ENCODE data around the gene ARSJ. TPM values are rescaled to one million over a fixed set of nuclear protein-coding genes. Genes with fewer than 3 reads are reported as not detected.

The ARSJ gene
- total RNA-seq, 3 donors from 2014 or later (not counting 1 experiment from before 2014, with no cell fraction given) = 1.5 to 2.3 (median 1.5) TPM

DNA sequence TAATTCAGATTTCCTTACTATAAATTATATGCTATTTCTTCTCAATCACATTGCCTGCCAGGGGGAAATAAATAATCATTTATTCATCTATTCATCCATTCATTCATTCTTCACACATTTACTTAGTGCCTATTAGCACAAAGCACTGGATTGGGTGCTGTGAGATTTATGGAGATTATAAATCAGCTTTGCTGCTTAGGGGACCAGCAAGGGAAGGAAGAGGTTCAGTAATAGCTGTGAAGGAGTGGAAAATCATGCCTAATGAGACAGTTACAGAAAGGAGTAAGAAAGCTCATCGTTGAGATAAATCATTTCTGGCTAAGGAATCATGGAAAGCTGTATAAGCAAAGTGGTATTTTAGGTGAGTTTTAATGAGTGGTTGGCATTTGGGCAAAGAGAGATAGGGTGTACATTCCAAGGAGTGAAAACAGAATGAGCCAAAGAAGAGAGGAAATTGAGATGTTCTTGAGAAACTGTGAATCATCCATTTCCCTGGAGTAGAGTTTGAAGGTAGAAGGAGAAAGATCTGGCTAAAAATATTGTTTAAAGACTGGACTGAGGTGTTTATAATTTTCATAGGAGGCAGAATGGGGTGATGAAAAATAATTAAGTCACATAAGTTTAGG lies 9.6 kb downstream of the ARSJ start:
- ATAC-seq (no peak), DNase-seq (no peak)
- H3K4me1 Mint-ChIP-seq = peaks cover 0 to 9% of the 10 kb centered on the region in 2 donors
- H3K9me3 Mint-ChIP-seq = peaks cover 0 to 2% of the 10 kb centered on the region in 2 donors
- no peaks in the 10 kb centered on the region for H3K36me3 ChIP-seq (ENCODE audit: control insufficient read depth, insufficient read depth, low read length)
- no peak overlapping the region for H3K4me3 Mint-ChIP-seq
- H3K36me3 Mint-ChIP-seq = peaks cover 11% of the 10 kb centered on the region
- intact Hi-C loops (cut with micrococcal nuclease) = no loop called here
- H3K27me3 ChIP-seq (ENCODE audit: control insufficient read depth, insufficient read depth, low read length) = no peaks in the 10 kb centered on the region
- TF ChIP-seq, protein P1, sequence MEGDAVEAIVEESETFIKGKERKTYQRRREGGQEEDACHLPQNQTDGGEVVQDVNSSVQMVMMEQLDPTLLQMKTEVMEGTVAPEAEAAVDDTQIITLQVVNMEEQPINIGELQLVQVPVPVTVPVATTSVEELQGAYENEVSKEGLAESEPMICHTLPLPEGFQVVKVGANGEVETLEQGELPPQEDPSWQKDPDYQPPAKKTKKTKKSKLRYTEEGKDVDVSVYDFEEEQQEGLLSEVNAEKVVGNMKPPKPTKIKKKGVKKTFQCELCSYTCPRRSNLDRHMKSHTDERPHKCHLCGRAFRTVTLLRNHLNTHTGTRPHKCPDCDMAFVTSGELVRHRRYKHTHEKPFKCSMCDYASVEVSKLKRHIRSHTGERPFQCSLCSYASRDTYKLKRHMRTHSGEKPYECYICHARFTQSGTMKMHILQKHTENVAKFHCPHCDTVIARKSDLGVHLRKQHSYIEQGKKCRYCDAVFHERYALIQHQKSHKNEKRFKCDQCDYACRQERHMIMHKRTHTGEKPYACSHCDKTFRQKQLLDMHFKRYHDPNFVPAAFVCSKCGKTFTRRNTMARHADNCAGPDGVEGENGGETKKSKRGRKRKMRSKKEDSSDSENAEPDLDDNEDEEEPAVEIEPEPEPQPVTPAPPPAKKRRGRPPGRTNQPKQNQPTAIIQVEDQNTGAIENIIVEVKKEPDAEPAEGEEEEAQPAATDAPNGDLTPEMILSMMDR (IDR thresholded peaks at IDR 0.05) = no peak
- no peak overlapping the region for H3K27ac Mint-ChIP-seq
- H3K4me1 ChIP-seq (ENCODE audit: control insufficient read depth, insufficient read depth, low read length) = no peaks in the 10 kb centered on the region
- H3K9me3 ChIP-seq (ENCODE audit: control insufficient read depth, insufficient read depth, low read length) = no peaks in the 10 kb centered on the region
- no peak overlapping the region for H3K27ac ChIP-seq (ENCODE audit: low read length)
- H3K27me3 Mint-ChIP-seq (ENCODE audit: low read depth in 2 of 2) = no peaks in the 10 kb centered on the region
- H3K4me3 ChIP-seq (ENCODE audit: low read length) = no peak overlapping the region
- 80% methylated on average over 1 of the region's 1 CpG for WGBS (ENCODE audit: insufficient coverage)

DNA sequence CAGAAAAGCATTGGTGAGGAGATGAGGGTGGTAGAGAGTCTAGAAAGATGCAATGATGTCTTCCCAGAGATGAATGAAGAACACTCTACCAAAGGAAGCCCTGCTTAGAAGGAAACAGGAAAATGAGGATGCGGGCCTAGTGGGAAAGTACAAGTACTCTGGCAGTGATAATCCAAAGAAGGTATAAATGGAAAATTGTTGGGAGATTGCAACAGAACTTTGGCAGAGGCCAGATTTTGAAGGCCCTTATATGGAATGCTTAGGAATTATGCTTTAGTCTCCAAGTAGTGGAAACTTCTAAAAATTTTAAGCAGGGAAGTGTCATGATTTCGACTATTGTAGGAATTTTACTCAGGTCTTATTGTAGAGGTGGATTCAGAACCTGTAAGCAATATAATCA lies 11.0 kb downstream of the ARSJ start:
- H3K4me3 ChIP-seq (ENCODE audit: low read length) = no peak overlapping the region
- no peaks in the 10 kb centered on the region for H3K4me1 ChIP-seq (ENCODE audit: control insufficient read depth, insufficient read depth, low read length)
- H3K4me1 Mint-ChIP-seq = peaks cover 0 to 9% of the 10 kb centered on the region in 2 donors
- intact Hi-C loops (cut with micrococcal nuclease) = no loop called here
- DNase-seq = no peak
- no peak overlapping the region for H3K4me3 Mint-ChIP-seq
- no peaks in the 10 kb centered on the region for H3K9me3 ChIP-seq (ENCODE audit: control insufficient read depth, insufficient read depth, low read length)
- ATAC-seq = no peak
- H3K27me3 ChIP-seq (ENCODE audit: control insufficient read depth, insufficient read depth, low read length) = no peaks in the 10 kb centered on the region
- no peaks in the 10 kb centered on the region for H3K27me3 Mint-ChIP-seq (ENCODE audit: low read depth in 2 of 2)
- 94% methylated on average over 1 of the region's 2 CpGs for WGBS (ENCODE audit: insufficient coverage)
- no peak overlapping the region for H3K27ac ChIP-seq (ENCODE audit: low read length)
- no peaks in the 10 kb centered on the region for H3K36me3 ChIP-seq (ENCODE audit: control insufficient read depth, insufficient read depth, low read length)
- TF ChIP-seq, protein P1 (IDR thresholded peaks at IDR 0.05) = no peak
- H3K36me3 Mint-ChIP-seq = no peaks in the 10 kb centered on the region
- H3K9me3 Mint-ChIP-seq = no peaks in the 10 kb centered on the region
- H3K27ac Mint-ChIP-seq = no peak overlapping the region

DNA sequence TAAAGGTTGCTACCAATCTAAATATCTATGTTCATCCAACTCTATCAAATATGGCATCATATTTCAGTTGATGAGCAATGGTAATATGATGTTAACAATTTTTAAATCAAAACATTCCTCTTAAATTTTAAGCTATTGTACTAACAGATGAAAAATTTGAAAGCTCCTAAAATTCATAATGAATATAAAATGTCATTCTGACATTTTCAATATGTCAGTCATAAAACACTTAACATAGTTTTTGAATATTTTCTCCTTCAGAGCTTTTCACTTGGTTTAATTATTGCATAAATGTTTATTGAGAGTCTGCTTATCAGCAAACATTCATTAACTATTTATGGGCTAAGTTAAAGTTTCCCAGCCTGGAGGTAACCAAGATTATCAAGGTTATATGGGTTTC lies 11.8 kb downstream of the ARSJ start:
- no peak overlapping the region for H3K4me3 Mint-ChIP-seq
- peaks cover 0 to 2% of the 10 kb centered on the region in 2 donors for H3K27me3 Mint-ChIP-seq (ENCODE audit: low read depth in 2 of 2)
- peaks cover 0 to 9% of the 10 kb centered on the region in 2 donors for H3K4me1 Mint-ChIP-seq
- intact Hi-C loops (cut with micrococcal nuclease) = no loop called here
- no peak overlapping the region for H3K27ac Mint-ChIP-seq
- DNase-seq (no peak), ATAC-seq (no peak)
- no peak overlapping the region for H3K27ac ChIP-seq (ENCODE audit: low read length)
- no peaks in the 10 kb centered on the region for H3K36me3 Mint-ChIP-seq
- no peaks in the 10 kb centered on the region for H3K36me3 ChIP-seq (ENCODE audit: control insufficient read depth, insufficient read depth, low read length)
- H3K9me3 ChIP-seq (ENCODE audit: control insufficient read depth, insufficient read depth, low read length) = no peaks in the 10 kb centered on the region
- no peaks in the 10 kb centered on the region for H3K27me3 ChIP-seq (ENCODE audit: control insufficient read depth, insufficient read depth, low read length)
- H3K9me3 Mint-ChIP-seq = no peaks in the 10 kb centered on the region
- no peaks in the 10 kb centered on the region for H3K4me1 ChIP-seq (ENCODE audit: control insufficient read depth, insufficient read depth, low read length)
- TF ChIP-seq, protein P1 (IDR thresholded peaks at IDR 0.05) = no peak
- H3K4me3 ChIP-seq (ENCODE audit: low read length) = no peak overlapping the region

DNA sequence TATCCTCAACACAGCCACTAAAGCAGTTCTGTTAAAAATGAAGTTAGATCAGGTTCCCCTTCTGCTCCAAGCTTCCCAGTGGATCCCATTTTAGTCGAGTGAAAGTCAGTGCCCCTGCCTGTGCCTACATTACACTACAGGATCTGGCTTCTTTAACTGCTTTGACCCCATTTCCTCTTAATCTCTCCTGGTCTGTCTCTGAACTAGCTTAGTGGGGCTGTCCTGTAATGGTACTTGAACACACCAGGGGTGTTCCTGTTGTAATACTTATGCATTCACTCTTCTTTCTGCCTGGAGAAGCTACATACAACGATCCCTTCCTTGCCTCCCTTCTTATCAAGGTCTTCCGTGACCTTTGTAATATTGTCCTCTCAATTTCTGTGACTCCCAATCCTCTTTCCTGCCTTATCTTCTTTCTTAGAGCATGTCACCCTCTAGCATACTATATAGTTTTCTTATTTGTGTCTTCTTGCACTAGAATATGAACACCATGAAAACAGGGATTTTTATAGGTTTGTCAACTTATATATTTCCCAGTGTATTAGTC lies 16.7 kb downstream of the ARSJ start:
- Mint-ChIP-seq H3K27me3 (ENCODE audit: low read depth in 2 of 2) (peaks cover 0 to 5% of the 10 kb centered on the region in 2 donors), H3K9me3 (no peaks in the 10 kb centered on the region), H3K4me3 (no peak overlapping the region), H3K27ac (no peak overlapping the region), H3K4me1 (peaks cover 0 to 9% of the 10 kb centered on the region in 2 donors), H3K36me3 (no peaks in the 10 kb centered on the region)
- no peaks in the 10 kb centered on the region for H3K27me3 ChIP-seq (ENCODE audit: control insufficient read depth, insufficient read depth, low read length)
- no peaks in the 10 kb centered on the region for H3K36me3 ChIP-seq (ENCODE audit: control insufficient read depth, insufficient read depth, low read length)
- H3K4me1 ChIP-seq (ENCODE audit: control insufficient read depth, insufficient read depth, low read length) = no peaks in the 10 kb centered on the region
- H3K9me3 ChIP-seq (ENCODE audit: control insufficient read depth, insufficient read depth, low read length) = no peaks in the 10 kb centered on the region
- TF ChIP-seq, protein P1 (IDR thresholded peaks at IDR 0.05) = no peak
- H3K27ac ChIP-seq (ENCODE audit: low read length) = no peak overlapping the region
- no peak overlapping the region for H3K4me3 ChIP-seq (ENCODE audit: low read length)
- 80% methylated on average over 3 of the region's 3 CpGs for WGBS (ENCODE audit: insufficient coverage)
- intact Hi-C loops (cut with micrococcal nuclease) = no loop called here
- DNase-seq (no peak), ATAC-seq (no peak)
